Thyroid gland (tissue), 4 donors: ENCODE results near the gene C2orf92. TPM values are rescaled to one million over a fixed set of nuclear protein-coding genes. Genes with fewer than 3 reads are reported as not detected.
"Not testable (repeated sequence)": the region's sequence is repeated elsewhere in the genome, so short reads cannot be mapped to it uniquely, and the experiment has no call there.

Experiments used
- DNase-seq, 2 donors: peaks; one replicate each; pipeline ENCODE4 v3.0.0-alpha.2; 2019
- H3K27ac ChIP-seq, 3 donors: fragments of 200-600 bp; sonication (generic); 1 replicate in 2 of 3; 2 replicates in 1 of 3; pipeline ENCODE4 v1.5.1; 2016 to 2019; ENCODE audit warnings: mild to moderate bottlenecking in 1 of 3, moderate library complexity in 1 of 3
- H3K27me3 ChIP-seq: fragments of 200-600 bp; sonication (generic); one replicate; pipeline ENCODE4 v1.5.1; 2019
- H3K36me3 ChIP-seq, 2 donors: fragments of 200-600 bp; sonication (generic); one replicate each; pipeline ENCODE4 v1.5.1; 2016 to 2019
- H3K4me1 ChIP-seq, 2 donors: fragments of 200-600 bp; sonication (generic); one replicate each; pipeline ENCODE4 v1.5.1; 2017 to 2019
- H3K4me3 ChIP-seq, 3 donors: fragments of 200-600 bp; sonication (generic); replicated peaks in 1 of 3; 1 replicate in 2 of 3; 2 replicates in 1 of 3; pipeline ENCODE4 v1.5.1; 2016; ENCODE audit warnings: mild to moderate bottlenecking in 1 of 3
- H3K9me3 ChIP-seq: fragments of 200-600 bp; sonication (generic); one replicate; pipeline ENCODE4 v1.5.1; 2017
- CTCF ChIP-seq, 6 experiments: fragments of 200-600 bp in 3 of 6; fragments of 450-650 bp in 3 of 6; sonication (generic) in 3 of 6; IDR thresholded peaks; one replicate each; pipeline ENCODE4 v1.5.1; 2016 to 2019; ENCODE audit warnings: antibody characterized with exemption in 6 of 6, mild to moderate bottlenecking in 2 of 6, inconsistent platforms in 1 of 6, moderate library complexity in 1 of 6
- POLR2A ChIP-seq, 2 donors: fragments of 450-650 bp; IDR thresholded peaks; one replicate each; pipeline ENCODE4 v1.6.1; 2017; ENCODE audit warnings: antibody characterized with exemption in 2 of 2, mild to moderate bottlenecking in 2 of 2, moderate library complexity in 1 of 2
- WGBS, 2 donors: methylation state at CpG; one replicate each; pipeline ENCODE4 v1.1.5; 2017; 5-methylcytosine and 5-hydroxymethylcytosine counted together
- intact Hi-C: fragments of 100-400 bp; cut with DNase I; formaldehyde crosslinking; loops from one replicate; pipeline ENCODE4 v1.15.1; 2023
- total RNA-seq, 4 donors: library from RNA; depleted of rRNA; stranded (reverse); fragments of >200 nt; gene quantifications; one replicate each; pipeline ENCODE4 v1.2.3, GENCODE V29; 2016

Gene C2orf92
- total RNA-seq, 4 donors from 2014 or later, result 9.8 to 36.5 (median 30.7) TPM

- 0 to 1% methylated on average over 43 to 45 of the region's 60 CpGs for WGBS, 2 donors
These were observed 5.4 kb upstream of the C2orf92 start, which contains the start of gene ACTR1B for GRCh38 chr2:97663962-97664635. Gene ACTR1B, minus strand, starts transcription at chr2:97664044. Its CDS starts 154 bp downstream, at chr2:97663890.

DNA sequence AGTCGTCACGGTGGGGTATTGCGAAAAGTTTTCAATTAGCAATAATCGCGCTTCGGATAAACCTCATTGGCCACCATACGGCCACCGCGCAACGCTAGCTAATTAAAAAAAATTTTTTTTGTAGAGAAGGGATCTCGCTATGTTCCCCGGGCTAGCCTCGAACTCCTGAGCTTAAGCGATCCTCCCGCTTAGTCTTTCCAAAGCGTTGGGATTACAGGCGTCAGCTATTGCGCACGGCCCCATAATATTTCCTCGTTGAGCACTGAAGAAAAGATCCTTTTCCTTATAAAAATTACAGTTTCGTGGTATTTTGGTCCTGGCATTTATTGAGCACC, 4.9 kb upstream of the C2orf92 start:
- Histone ChIP-seq H3K4me3 (peak overlapping the region in 2 of 3 donors; percentile 68 to 73), H3K27me3 (no peaks in the 10 kb centered on the region), H3K27ac (peak overlapping the region; percentile 96 to 99 (median 96)), H3K4me1 (peaks cover 18 to 25% of the 10 kb centered on the region in 2 donors), H3K36me3 (no peaks in the 10 kb centered on the region), H3K9me3 (no peaks in the 10 kb centered on the region)
- 8 to 13% methylated on average over 21 of the region's 21 CpGs for WGBS, 2 donors
- DNase-seq, result no peak
- intact Hi-C loops, result no loop called here
- TF ChIP-seq POLR2A (IDR thresholded peaks at IDR 0.05) (no peak), CTCF (IDR thresholded peaks at IDR 0.05) (peak in 1 of 6 experiments; percentile 14)

More at GRCh38 chr2:97663962-97664635, 5.4 kb upstream of the C2orf92 start, which contains the start of gene ACTR1B:
- Histone ChIP-seq H3K4me1 (peaks cover 18 to 25% of the 10 kb centered on the region in 2 donors), H3K27ac (peak within 1 kb of the TSS; percentile 96 to 99 (median 96)), H3K9me3 (no peaks in the 10 kb centered on the region), H3K27me3 (no peaks in the 10 kb centered on the region), H3K36me3 (peaks cover 1 to 3% of the 10 kb centered on the region in 2 donors), H3K4me3 (peak within 1 kb of the TSS; percentile 58 to 73 (median 68))
- intact Hi-C loops, result no loop called here
- peak in 1 of 2 donors; percentile 96 for TF ChIP-seq POLR2A (IDR thresholded peaks at IDR 0.05)
- peak in 5 of 6 experiments; percentile 38 to 62 (median 45) for TF ChIP-seq CTCF (IDR thresholded peaks at IDR 0.05)
- peak; percentile 99 for DNase-seq

DNA sequence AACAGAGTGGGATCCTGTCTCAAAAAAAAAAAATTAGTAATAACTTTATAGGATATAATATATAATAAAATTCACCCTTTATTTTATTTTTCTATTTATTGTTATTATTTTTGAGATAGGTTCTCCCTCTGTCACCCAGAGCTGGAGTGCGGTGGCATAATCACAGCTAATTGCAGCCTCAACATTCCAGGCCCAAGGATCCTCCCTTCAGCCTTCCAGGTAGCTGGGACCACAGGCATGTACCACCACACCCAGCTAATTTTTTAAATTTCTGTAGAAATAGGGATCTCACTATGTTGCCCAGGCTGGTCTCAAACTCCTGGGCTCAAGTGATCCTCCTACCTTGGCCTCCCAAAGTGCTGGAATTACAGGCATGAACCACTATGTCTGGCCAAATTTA, 958 bp downstream of the C2orf92 start:
- Histone ChIP-seq H3K36me3 (no peaks in the 10 kb centered on the region), H3K9me3 (no peaks in the 10 kb centered on the region), H3K27ac (no peak overlapping the region), H3K4me1 (no peaks in the 10 kb centered on the region), H3K27me3 (no peaks in the 10 kb centered on the region), H3K4me3 (no peak overlapping the region)
- intact Hi-C loops, result no loop called here
- WGBS, 2 donors, result 95 to 100% methylated on average over 1 of the region's 1 CpG
- no peak for TF ChIP-seq POLR2A (IDR thresholded peaks at IDR 0.05)
- no peak for TF ChIP-seq CTCF (IDR thresholded peaks at IDR 0.05)
- no peak for DNase-seq

GRCh38 chr2:97671526-97671925, 2.0 kb downstream of the C2orf92 start:
- 90 to 98% methylated on average over 7 of the region's 7 CpGs for WGBS, 2 donors
- intact Hi-C loops, result no loop called here
- H3K4me3 ChIP-seq, result no peak overlapping the region
- no peaks in the 10 kb centered on the region for H3K36me3 ChIP-seq
- no peak overlapping the region for H3K27ac ChIP-seq
- DNase-seq, result no peak
- TF ChIP-seq POLR2A (IDR thresholded peaks at IDR 0.05) (no peak), CTCF (IDR thresholded peaks at IDR 0.05) (no peak)
- H3K9me3 ChIP-seq, result no peaks in the 10 kb centered on the region
- no peaks in the 10 kb centered on the region for H3K27me3 ChIP-seq
- no peaks in the 10 kb centered on the region for H3K4me1 ChIP-seq

- H3K9me3 ChIP-seq, H3K36me3 ChIP-seq, intact Hi-C loops, H3K4me1 ChIP-seq, H3K27ac ChIP-seq, H3K27me3 ChIP-seq, H3K4me3 ChIP-seq, DNase-seq: not testable (repeated sequence)
- WGBS, 2 donors, result 81 to 89% methylated on average over 5 to 6 of the region's 6 CpGs
These were observed 3.2 kb downstream of the C2orf92 start for GRCh38 chr2:97672606-97673140.
